GM08714 (cell line): ENCODE data around the gene SH3BP5.

ENCODE experiments used
- H3K4me3 ChIP-seq: fragments of 200-500 bp; sonication (Bioruptor generic); 2 replicates; pipeline ENCODE4 v1.5.1; 2014; ENCODE audit warnings: mild to moderate bottlenecking, low read length, inconsistent platforms
- ZNF274 ChIP-seq: IDR thresholded peaks from 2 replicates; pipeline ENCODE4 v1.6.1; 2012; ENCODE audit warnings: mild to moderate bottlenecking, low read depth, low read length

SH3BP5 gene

DNA sequence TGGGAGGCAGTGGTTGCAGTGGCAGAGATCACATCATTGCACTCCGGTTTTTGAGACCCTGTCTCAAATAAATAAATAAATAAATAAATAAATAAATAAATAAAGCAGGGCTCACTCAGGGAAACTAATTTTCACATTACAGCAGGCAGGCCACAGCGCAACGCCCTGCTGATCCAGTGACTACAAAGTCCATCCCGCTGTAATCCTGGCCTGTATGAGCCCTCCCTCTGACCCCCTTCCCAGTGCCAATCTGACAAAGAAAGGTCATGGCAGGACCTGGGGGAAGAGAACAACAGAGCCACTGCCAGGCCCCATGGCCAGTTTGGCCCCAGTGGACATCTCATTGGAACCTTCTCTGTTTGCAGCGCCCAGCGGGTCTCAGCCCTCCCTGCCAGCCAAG lies 9.3 kb downstream of the SH3BP5 start:
- no peak overlapping the region for H3K4me3 ChIP-seq
- no peak for TF ChIP-seq ZNF274

DNA sequence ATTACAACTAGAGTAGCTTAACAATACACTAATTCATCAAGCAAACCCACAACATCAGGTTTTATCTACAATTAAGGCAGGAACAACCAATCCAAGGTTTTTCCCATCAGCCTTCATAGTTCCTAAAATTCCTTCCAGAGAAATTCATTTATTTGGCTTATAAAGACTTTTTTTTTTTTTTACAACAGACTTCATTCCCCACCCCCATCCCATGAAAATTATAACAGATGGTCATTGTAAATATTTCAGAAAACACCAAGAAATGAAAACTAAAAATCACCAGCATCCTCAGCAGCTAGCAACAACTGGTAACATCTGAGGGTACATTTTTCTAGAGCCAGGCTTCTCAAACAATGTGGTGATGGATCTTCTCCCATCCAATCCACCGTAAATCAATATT lies 11.0 kb downstream of the SH3BP5 start:
- no peak overlapping the region for H3K4me3 ChIP-seq
- TF ChIP-seq ZNF274, result no peak

DNA sequence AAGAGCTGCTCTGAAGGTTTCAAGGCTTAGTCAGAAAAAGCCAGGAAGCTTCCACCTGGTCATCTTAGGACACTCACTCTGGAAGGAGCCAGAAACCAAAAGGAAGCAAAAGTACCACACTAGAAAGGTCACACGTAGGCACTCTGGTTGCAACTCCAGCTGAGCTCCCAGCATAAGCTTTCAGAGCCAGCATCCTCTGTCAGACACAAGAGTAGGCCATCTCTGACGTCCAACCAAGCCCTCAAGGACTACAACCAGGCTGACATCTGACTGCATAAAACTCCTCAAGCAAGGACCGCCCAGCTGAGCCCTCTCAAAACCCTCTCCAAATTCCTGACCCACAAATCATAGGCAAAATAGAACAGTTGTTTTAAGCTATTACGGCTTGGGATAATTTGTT lies 12.8 kb downstream of the SH3BP5 start:
- no peak for TF ChIP-seq ZNF274
- no peak overlapping the region for H3K4me3 ChIP-seq

DNA sequence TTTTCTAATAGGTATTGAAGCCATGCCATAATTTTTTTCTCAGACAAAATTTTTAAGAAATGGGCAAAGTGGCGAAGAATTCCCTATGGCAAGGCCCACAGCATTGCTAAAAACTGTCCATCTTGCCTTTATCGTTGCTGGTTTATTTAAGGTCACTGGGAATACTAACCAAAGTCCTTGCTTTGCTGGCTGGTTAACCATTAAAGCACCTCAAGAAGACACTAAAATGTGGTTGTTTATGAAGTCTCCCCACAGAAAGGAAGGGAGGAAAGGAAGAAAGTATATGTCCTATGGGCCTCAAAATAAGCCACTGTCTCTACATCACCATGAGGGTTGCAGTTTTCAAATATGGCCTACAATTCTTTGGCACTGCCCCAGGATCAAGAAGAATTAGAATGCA lies 13.2 kb downstream of the SH3BP5 start:
- no peak for TF ChIP-seq ZNF274

DNA sequence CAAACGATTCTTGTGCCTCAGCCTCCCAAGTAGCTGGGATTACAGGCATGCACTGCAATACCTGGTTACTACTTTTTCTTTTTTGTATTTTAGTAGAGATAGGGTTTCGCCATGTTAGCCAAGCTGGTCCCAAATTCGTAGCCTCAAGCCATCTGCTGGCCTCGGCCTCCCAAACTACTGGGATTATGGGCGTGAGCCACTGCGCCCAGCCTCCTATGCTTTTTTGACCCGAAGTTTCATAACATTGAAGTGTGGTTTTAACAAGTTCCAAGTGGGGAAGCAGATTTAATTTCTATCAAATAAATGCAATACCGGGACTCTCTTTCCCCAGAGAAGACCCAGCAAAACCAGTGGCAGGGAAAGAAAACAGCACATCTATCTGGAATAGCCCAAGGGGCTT lies 13.7 kb downstream of the SH3BP5 start:
- no peak overlapping the region for H3K4me3 ChIP-seq
- no peak for TF ChIP-seq ZNF274

More for the DNA sequence above, 13.2 kb downstream of the SH3BP5 start:
- H3K4me3 ChIP-seq, result no peak overlapping the region

GRCh38 chr3:15316998-15317435 lies 15.4 kb downstream of the SH3BP5 start:
- H3K4me3 ChIP-seq, result no peak overlapping the region
- TF ChIP-seq ZNF274, result no peak

GRCh38 chr3:15315003-15315402 lies 17.4 kb downstream of the SH3BP5 start:
- no peak for TF ChIP-seq ZNF274
- no peak overlapping the region for H3K4me3 ChIP-seq

- no peak for TF ChIP-seq ZNF274
- H3K4me3 ChIP-seq, result no peak overlapping the region
These were observed 18.1 kb downstream of the SH3BP5 start for GRCh38 chr3:15314276-15314675.

- TF ChIP-seq ZNF274, result no peak
- H3K4me3 ChIP-seq, result no peak overlapping the region
These were observed 18.9 kb downstream of the SH3BP5 start for GRCh38 chr3:15313461-15313860.

GRCh38 chr3:15312550-15312949 lies 19.8 kb downstream of the SH3BP5 start:
- no peak for TF ChIP-seq ZNF274
- H3K4me3 ChIP-seq, result no peak overlapping the region

- no peak for TF ChIP-seq ZNF274
- H3K4me3 ChIP-seq, result no peak overlapping the region
These were observed 21.7 kb downstream of the SH3BP5 start for GRCh38 chr3:15310491-15311370.

DNA sequence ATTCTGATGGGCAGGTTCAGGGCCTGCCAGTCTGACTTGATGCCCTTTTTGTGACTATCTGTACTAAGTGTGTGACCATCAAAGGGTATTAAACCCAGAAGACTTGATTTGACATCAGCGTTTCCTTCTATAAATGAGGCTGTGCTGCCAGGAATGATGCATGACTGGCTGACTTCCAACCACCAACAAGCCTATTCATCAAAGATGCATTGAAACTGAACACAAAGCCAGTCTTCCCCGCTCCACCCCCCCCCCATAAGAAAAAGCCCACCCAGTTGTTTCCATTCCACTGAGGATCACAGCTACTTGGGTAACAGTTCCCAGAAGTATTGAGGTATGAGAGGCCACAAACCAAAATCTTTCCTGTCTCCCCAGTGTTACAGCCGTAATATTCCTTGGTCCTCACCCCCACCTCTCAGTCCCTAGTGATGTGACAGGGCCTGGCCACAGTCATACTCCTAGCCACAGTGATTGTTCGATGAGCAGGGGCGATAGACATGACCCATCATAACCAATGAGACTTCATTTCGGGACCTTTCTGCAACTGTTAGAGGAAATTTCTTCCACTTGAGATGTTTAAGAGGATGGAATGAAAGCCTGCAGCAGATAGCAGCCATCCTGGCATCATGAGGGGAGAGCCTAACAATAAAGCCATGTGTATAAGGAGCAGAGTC lies 22.6 kb downstream of the SH3BP5 start:
- no peak for TF ChIP-seq ZNF274
- H3K4me3 ChIP-seq, result no peak overlapping the region

DNA sequence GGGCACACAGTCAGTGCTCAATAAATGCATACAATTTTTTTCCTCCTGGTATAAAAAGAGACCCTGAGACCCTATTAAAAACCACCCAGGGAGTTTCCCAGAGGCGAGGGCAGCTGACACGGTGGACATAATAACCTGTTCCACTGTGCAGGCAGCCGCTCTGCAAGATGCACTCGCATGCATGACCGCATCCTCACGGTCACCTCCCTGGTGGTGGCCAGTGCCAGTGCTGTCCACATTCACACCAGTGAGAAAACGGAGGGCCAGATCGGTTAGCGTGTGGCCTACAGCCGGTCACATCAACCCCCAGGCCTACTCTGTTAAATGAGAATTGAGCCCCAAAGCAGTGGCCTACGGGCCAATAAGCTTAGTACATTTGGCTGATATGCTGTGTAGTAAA lies 24.8 kb downstream of the SH3BP5 start:
- H3K4me3 ChIP-seq, result no peak overlapping the region
- TF ChIP-seq ZNF274, result no peak

DNA sequence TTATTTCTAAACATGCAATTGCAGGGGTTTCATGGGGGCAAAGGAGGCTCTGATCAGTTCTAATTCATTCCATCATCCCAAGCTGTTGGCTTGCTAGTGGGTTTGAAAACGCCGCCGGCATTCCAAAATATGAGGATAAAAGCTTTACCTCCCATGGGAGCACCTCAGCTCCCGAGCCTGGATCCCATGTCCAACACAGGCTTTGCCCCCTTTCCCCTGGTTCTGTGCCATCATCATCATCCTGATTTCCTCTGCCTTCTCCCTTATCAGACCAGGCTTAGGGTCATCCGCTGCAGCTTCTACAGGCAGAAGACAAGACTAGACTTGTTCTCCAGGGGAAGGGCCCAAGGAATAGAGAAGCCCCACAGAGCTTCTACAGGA lies 25.4 kb downstream of the SH3BP5 start:
- TF ChIP-seq ZNF274, result no peak
- no peak overlapping the region for H3K4me3 ChIP-seq

- TF ChIP-seq ZNF274, result no peak
- H3K4me3 ChIP-seq, result no peak overlapping the region
These were observed 27.0 kb downstream of the SH3BP5 start for GRCh38 chr3:15305359-15305844.
